Measurements from ENCODE around the gene CSK.

Gene CSK

GRCh38 chr15:74808840-74809229 lies 27.0 kb downstream of the CSK start:
- TF ChIP-seq CTCF (conservative IDR thresholded peaks at IDR 0.05): no peak; the same call in 1 of the 2 replicates
- H3K27ac ChIP-seq: no peak overlapping the region; the same call in 1 of the 2 replicates

GRCh38 chr15:74809242-74809641 lies 27.4 kb downstream of the CSK start:
- TF ChIP-seq CTCF (conservative IDR thresholded peaks at IDR 0.05): no peak
- no peak overlapping the region for H3K27ac ChIP-seq

- H3K27ac ChIP-seq: no peak overlapping the region
- no peak for TF ChIP-seq CTCF (conservative IDR thresholded peaks at IDR 0.05)
Observed at GRCh38 chr15:74809956-74810355, 28.1 kb downstream of the CSK start.

- TF ChIP-seq CTCF (conservative IDR thresholded peaks at IDR 0.05): no peak
- H3K27ac ChIP-seq: peak within 1 kb of the TSS; percentile 98
Observed at GRCh38 chr15:74812533-74812932, 30.7 kb downstream of the CSK start, which contains the start of gene LMAN1L. TSS of gene LMAN1L (plus strand) at chr15:74812835. CDS start at chr15:74812855, 20 bp downstream.

GRCh38 chr15:74815121-74815934 lies 33.4 kb downstream of the CSK start:
- TF ChIP-seq CTCF (conservative IDR thresholded peaks at IDR 0.05): no peak
- peak overlapping the region; percentile 98 for H3K27ac ChIP-seq

- peak overlapping the region; percentile 98 for H3K27ac ChIP-seq
- TF ChIP-seq CTCF (conservative IDR thresholded peaks at IDR 0.05): no peak
Observed at GRCh38 chr15:74815961-74816360, 34.1 kb downstream of the CSK start.

- no peak for TF ChIP-seq CTCF (conservative IDR thresholded peaks at IDR 0.05)
Observed at GRCh38 chr15:74816624-74817369, 34.9 kb downstream of the CSK start.

More at GRCh38 chr15:74816624-74817369, 34.9 kb downstream of the CSK start:
- H3K27ac ChIP-seq: peak overlapping the region; percentile 98

Measured in VCaP (cell line).